Measurements from ENCODE around the gene SLC8A1.
"Not testable (repeated sequence)": the region's sequence is repeated elsewhere in the genome, so short reads cannot be mapped to it uniquely, and the experiment has no call there.

Gene SLC8A1

DNA sequence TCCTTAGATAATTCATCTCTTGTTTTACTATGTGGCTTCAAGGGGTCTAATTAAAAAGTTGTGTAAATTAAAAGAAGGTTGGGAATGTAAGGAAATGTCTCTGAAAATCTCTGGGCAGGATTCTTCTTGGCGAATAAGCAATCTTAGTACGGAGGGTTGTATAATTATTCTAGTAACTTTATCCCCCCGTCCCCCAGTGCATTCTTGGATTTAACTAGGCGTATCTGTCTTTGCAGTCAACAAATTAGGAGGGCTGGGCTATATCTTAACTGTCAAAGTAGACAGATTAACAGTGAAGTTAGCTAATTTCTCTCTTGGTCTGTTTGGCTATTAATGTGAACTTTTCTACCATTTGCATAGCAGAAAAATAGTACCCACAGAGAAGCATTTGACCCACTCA, 343.0 kb downstream of the SLC8A1 start:
- no peak for DNase-seq (ENCODE audit: low read depth, low spot score)

DNA sequence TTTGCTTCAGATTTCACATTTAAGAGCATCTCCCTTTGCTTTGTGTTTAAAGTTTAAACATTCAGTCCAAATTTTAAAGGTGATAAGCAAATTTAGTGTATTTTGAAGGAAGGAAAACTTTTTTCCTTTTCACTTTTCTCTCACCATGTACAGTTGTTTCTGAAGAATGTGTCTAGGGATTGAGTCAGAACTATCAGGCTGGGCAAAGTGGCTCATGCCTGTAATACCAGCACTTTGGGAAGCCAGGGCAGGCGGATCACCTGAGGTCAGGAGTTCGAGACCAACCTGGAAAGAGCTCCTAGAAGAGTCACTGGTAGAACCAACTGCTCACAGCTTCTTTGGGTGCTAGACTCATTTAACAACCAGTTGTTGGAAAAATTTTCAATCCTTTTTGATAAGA, 345.8 kb downstream of the SLC8A1 start:
- DNase-seq (ENCODE audit: low read depth, low spot score): no peak

DNA sequence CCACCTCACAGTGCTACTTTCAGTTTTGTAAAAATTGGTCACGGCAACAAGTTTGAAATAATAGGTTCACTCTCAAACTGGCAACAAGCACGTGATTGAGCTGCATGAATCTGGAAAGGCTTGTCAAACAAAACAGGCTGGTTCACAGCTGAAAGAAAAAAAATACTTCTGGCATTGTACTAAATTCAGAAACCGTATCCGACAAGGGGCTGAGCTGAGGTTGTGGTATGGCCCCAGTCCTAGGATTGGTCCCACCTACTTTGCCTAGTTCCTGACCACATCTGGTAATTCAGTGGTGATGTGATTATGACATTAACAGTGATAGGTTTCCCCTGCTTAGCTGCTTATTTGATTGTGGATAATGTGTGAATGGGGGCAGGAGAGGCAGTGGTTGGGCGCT, 346.3 kb downstream of the SLC8A1 start:
- no peak for DNase-seq (ENCODE audit: low read depth, low spot score)

DNA sequence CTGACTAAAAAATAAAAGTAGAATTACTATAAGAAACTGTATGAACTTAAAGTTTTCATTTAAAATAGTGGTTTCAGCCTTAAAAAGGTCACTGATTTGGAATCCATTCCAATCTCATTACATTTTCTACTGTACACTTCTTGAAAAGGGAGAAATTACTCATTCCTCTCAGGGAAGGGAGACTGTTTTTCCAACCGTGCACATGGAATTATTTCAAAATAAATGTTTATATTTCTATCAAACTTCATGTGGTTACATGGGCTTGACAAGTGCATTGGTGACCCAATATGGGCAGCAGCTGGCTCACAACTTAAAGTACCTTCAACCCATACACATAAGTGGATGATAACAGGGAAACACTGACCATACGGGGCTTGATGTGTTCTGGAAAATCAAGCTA, 348.3 kb downstream of the SLC8A1 start:
- DNase-seq (ENCODE audit: low read depth, low spot score): no peak

DNA sequence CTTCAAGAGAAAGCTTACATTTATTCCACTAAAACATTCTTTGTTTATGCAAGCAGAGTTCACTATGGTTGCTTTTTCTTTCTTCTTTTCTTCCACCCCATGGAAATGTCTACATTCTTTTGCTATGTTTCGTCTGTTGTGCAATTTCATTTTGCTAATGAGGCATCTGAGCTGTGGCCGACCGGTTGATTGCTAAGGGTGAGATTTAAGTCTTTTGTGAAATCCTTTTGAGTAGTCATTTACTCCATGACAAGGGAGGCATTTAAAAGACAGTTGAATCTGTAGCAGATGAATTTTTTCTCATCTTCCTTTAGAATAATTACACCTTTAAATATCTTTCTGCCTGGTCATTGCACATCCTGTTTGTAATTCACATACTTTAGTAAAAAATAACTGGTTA, 348.7 kb downstream of the SLC8A1 start:
- DNase-seq (ENCODE audit: low read depth, low spot score): no peak

DNA sequence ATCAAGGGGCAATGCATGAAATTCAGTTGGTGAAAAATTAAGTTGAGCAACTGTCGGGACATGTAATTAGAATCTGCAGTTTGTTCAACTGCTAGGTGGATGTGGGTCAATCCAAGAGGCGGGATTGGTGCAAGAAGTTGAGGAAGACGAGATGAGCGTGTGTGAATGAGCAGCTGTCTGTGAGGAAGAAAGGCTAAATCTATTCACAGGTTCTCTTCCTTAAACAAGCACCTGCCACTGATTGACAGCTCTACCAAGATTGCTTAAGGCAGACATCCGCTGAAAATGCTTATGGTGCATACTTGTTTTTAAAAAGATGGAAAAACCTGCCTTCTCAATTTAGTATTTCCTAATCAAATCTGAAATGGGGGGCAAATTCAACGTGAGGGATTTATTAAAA, 349.4 kb downstream of the SLC8A1 start:
- DNase-seq (ENCODE audit: low read depth, low spot score): no peak

DNA sequence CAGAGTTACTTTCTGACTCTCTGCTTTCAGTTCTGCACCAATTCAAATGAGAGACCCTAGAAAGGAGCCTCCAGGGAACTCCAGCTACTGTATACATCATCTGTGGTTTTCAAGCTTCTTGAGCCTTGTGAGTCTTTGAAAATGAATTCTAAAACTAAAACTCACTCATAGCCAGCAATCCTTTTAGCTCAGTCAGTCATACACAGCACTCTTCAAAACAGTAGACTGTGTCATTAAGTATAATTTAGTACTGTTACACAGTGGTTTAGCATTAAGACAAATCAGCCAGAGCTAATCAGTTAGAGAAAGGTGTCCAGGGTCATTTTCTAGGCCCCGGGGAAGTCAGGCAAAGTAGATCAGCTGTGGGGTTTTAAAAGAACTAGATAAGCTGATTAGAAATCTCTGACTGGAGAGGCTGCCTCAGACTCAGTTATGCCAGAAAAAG, 350.7 kb downstream of the SLC8A1 start:
- DNase-seq (ENCODE audit: low read depth, low spot score): no peak

DNA sequence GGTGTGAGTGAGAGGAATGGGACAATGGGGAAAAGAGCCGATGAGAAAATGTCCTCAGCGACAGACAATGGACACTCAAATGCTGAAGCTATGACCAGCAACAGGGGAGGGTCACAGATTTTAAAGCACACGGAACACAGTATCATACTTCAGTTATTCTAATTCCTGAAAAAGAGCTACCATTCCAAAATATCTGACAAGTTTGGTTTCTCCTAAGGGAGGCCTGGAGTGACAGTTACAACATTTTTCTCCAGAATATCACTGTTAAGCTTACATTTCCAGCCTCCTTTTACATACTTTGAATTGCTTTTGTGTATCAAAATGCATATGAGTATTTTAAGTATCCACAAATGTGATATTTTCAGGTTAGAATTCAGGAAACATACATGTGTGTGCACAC, 351.2 kb downstream of the SLC8A1 start:
- no peak for DNase-seq (ENCODE audit: low read depth, low spot score)

DNA sequence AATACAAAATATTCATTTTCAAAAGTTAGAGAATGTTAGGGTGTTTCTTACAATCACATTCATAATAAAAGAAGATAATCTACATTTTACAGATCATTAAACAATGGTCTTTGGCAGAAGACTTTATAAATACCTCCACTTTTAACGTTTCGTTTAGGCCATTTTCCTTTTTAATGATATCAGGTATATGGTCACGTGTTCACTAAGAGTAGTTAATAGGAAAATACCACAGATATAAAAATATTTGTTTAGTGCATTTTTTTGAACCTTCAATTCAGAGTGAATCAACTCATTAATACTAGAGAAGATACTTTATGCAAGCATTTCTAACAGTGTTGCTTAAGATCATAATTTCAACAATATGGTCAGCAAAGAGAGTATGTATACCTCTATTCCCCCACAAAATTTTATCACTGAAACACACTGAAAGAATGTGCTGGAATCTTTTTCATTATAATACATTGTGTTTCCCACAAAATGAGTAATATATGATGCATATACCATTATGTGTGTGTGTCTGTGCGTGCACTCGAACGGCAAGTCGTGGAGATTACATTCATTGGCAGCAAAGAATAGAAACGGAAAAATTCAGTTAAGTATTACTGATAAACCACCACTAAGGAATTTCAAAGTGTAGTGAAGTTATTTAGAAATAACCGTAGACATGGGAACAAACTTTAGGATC, 353.0 kb downstream of the SLC8A1 start:
- no peak for DNase-seq (ENCODE audit: low read depth, low spot score)

DNA sequence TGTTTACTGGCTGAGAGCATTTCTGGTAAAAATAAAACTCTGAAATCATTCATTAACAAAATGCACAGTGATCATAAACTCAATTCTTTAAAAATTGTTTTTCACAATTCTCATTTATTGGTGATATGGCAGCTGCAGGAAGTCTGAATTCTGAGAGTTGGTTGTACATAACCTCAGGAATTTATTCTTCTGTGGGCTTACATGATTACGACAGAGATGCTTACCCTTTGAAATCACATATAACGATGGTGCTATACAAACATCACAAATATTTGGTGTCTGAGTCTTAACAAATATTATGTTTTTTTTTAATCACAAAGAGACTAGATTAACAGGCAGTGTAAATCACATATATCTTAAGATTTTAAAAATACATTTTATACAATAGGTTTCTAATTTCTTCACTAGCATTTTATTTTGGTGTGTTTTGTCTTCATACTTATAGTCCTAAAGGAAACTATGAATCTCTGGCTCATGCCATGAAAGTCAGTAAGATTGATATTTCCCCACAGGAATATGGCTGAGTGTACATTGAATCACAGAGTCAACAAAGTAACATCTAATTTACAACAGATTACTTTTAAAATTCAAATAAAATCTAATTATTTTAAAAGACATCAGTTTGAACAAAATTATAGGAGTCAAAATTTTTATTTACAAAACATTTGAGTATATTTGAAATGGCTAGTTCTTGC, 354.1 kb downstream of the SLC8A1 start:
- no peak for DNase-seq (ENCODE audit: low read depth, low spot score)

DNA sequence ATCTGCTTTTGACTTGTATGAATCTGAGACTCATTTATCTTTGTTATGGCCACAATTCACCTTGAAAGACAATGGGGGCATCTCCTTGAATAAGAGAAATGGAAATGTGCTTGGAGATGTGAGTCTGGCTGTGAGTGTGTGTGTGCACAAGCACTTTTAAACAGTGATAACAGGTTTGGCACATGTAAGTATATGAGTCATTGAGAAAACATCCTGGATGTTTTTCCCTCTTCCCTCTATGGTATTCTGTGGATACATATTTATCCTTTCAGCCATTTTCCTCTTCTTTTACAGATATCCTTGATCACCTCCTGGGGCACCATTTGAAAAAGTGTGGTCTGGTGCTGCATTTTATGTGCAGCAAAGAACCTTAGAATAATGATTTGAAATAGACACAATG, 355.5 kb downstream of the SLC8A1 start:
- no peak for DNase-seq (ENCODE audit: low read depth, low spot score)

DNA sequence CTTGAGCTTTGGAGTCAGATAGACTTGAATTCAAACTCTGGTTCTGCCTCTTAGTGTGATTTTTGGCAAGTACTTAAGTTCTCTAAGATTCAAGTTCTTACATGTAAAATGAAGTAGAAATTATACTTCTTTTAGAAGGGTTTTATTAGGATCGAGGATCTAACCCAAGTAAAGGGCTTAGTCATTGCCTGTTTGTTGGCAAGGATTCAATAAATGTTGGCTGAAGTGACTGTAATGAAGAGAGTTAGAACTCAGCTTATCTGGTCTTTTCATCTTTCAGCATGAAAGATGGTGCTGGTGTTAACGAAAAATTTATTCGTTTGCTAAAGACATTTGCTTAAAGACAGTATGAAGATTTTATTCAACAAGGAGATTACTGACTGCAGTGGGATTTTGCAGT, 356.9 kb downstream of the SLC8A1 start:
- no peak for DNase-seq (ENCODE audit: low read depth, low spot score)

DNA sequence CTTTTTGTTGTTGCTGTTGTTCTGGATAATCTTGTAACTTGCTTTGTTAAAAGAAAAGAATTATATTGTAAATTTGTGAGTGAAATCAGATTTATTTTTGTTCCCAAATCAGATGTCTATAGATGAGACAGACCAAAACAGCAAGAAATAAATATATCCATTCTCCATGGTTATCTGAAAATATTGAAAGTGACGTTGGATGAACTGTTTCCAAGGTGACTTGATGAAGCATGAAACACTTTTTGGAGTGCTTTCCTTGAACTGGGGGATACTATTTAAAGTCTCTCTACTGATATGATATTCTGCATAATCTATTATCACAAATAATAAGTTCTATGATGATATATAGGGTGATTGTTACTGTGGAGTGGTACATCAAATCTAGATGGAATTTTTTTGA, 357.4 kb downstream of the SLC8A1 start:
- DNase-seq (ENCODE audit: low read depth, low spot score): no peak

DNA sequence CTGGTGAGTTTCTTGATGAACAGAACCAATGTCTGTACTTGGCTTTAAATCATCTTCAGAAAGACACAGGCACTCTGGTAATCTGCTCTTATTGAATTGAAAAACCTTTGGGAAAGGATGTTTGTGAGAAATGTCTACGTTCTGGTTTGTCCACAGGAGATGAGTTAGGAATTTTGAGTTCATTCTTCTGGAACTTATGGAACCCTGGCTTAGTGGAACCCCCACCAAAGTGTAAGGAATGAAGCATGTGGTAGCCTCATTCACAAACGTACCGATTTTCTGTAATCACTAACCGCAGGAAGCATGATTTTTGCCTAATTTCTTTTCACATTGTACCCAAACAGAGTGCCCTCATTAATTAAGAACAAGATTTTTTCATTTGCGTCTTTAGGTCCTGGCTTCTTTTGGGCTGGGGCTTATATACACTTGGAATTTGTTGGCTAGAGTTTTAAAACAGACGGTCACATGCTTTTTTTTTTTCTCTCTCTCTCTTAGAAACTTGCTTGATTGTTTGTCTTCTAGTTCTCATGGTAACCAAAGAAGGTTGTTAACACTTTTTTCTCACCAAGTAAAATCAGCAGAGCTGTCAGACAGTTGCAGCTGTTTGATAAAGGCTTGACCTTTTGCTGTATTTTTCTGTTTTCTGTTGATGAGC, 358.7 kb downstream of the SLC8A1 start:
- no peak for DNase-seq (ENCODE audit: low read depth, low spot score)

DNA sequence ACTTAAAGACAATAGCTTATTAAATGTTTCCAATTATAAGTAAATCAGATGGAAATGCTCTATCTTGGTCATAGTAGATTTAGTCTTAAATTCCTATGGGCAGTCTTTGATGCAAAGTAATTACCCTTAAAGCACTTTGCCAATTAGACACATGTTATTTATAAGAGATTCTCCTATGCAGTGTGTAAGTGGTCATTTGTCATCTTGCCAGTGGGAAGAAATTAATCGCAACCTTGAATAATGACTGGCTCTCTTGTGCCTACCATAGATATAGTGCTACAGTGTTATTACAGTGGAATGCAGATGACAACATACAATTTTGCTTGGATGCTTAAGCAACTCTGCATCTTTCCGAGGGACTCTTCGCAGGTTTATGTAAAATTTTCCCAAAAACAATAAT, 361.8 kb downstream of the SLC8A1 start:
- no peak for DNase-seq (ENCODE audit: low read depth, low spot score)

DNA sequence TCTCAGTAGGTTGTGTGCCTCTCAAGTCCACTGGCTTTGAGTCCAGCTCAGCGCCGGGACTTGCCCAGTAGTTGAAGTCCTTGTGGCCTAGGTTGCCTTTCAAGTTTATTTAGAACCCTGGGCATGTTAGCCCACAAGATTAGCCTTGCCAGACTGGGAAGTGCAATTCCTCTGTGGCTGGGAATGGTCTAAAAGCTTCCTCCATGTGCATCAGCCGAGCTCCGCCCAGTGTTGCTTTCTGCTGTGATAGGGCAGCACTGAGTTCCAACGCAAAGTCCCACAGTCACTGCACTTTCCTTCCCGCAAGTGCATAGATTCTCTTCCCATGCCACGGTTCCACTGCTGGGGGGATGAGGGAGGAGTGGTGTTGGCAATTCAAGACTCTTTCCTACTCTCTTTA, 364.0 kb downstream of the SLC8A1 start:
- DNase-seq (ENCODE audit: low read depth, low spot score): no peak

DNA sequence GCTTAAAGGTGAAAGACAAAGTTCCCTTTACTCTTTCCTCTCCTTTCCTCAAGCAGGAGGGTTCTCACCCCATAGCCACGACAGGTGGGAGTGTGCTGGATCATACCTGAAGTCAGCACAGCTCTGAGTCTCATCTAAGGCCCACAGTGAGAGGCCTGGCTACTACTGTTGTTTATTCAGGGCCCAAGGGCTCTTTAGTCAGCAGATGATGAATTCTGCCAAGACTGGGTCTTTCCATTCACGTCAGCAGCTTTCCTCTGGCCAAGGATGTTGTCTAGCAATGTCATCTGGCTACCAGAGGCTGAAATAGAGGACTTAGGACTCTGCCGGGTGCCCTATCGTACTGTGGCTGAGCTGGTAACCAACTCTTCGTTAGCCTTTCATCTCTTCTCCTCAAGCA, 364.5 kb downstream of the SLC8A1 start:
- DNase-seq (ENCODE audit: low read depth, low spot score): no peak

DNA sequence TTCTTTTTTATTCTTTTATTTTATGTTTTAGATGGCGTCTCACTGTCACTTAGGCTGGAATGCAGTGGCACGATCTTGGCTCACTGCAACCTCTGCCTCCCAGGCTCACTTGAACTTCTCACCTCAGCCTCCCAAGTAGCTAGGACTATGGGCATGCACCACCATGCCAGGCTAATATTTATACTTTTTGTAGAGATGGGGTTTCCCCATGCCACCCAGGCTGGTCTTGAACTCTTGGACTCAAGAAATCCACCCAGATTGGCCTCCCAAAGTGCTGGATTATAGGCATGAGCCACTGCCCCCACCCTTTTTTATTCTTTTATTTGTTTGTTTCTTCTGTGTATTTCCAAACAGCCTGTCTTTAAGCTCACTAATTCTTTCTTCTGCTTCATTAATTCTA, 366.1 kb downstream of the SLC8A1 start:
- no peak for DNase-seq (ENCODE audit: low read depth, low spot score)

DNA sequence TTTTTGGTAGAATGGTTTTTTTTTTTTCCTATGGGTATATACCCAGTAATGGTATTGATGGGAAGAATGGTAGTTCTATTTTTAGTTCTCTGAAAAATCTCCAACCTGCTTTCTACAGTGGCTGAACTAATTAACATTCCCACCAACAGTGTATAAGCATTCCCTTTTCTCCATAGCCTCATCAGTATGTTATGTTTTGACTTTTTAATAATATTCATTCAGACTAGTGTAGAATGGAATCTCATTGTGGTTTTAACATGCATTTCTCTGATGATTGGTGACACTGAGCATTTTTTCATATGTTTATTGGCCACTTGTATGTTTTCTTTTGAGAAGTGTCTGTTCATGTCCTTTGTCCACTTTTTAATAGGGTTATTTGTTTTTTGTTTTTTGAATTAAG, 378.6 kb downstream of the SLC8A1 start:
- DNase-seq (ENCODE audit: low read depth, low spot score): not testable (repeated sequence)

DNA sequence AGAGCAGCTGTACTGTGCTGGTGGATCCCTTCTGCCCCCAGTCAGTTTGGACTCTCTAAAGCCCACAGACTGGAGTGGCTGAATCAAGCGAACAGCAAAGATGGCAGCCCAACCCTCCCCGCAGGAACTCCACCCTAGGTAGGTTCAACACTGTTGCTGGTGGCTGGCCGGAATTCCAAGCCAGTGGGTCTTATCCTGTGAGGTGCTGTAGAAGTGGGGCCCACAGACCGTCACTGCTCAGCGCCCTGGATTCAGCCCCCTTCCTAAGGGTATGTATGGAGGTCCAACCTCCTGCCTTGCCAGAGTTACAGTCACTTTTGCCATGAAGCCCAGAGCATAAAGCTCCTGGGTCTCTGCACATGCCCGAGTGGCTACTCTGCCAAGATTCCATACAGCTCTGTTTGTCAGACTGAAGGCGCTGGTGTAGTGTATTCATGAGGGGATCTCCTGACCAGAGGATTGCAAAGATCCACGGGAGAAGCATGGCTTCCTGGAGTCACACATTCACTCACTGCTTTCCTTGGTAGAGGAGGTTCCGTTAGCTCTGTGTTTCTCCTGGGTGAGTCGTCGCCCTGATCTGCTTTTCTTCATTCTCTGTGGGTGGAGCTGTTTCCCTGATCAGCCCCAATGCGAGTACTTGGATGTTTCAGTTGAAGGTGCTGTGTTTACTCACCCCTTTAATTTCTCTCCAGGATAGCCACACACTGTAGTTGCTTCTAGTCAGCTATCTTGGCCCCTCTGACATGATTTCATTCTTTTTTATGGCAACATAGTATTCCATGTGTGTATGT, 379.3 kb downstream of the SLC8A1 start:
- DNase-seq (ENCODE audit: low read depth, low spot score): no peak

DNA sequence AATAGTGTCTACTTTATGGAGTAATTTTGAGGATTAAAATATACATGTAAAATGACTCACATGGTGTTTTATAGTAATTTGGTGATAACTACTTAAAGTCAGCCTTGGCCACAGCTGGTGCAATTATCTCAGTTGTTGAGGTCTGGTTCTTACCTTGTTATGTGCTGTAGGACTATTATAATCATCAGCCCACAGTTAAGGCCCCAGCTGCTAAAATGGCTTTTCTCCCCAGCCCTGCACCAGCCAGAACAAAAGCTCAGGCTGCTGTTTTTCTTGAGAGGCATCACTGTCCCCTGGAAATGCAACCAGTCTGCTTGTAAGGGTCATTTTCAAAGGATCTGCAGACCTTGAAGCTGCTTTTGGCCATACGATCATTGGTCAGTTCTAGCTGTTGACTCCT, 389.5 kb downstream of the SLC8A1 start:
- DNase-seq (ENCODE audit: low read depth, low spot score): no peak

DNA sequence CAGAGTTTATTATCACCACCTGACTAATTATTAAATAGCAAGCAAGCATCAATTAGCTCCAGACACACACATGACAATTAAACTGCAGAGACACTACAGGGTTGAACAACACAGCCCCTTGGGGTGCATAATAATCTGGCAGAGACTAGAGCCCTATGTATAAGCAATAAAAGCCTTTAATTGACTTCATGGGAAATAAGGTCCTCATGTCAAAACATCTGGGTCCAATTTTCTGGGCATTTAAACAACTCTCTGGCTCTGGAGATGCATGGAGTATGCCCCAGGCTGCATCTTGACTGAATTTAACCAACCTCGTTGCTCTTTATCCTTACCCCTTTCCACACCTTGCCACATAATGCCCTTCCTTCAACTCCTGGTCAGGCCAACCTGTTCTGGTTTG, 402.1 kb downstream of the SLC8A1 start:
- no peak for DNase-seq (ENCODE audit: low read depth, low spot score)
